ENCODE measurements around the gene FRYL. TPM values are rescaled to one million over a fixed set of nuclear protein-coding genes. Genes with fewer than 3 reads are reported as not detected.

Gene FRYL
- total and polyA plus RNA-seq, 2 donors (not counting 1 experiment from before 2014, with no cell fraction given): 20.3 to 61.4 TPM

GRCh38 chr4:48756689-48757220 lies 23.3 kb downstream of the FRYL start:
- peak in 1 of 2 donors; percentile 44 for DNase-seq (ENCODE audit: low read depth in 2 of 2)
- Histone ChIP-seq H3K27ac (ENCODE audit: insufficient read depth, low read length) (no peak overlapping the region), H3K79me2 (ENCODE audit: control insufficient read depth, insufficient read depth, low read length) (peaks cover 18% of the 10 kb centered on the region), H4K20me1 (ENCODE audit: control insufficient read depth, extremely low read depth, insufficient read depth, low read length) (no peaks in the 10 kb centered on the region), H3K9me3 (ENCODE audit: control insufficient read depth, insufficient read depth, low read depth, low read length) (no peaks in the 10 kb centered on the region), H3K36me3 (ENCODE audit: control insufficient read depth, insufficient read depth, low read length) (no peaks in the 10 kb centered on the region), H3K4me3 (replicated peaks in 1 of 4; ENCODE audit: control extremely low read depth in 1 of 4, insufficient read depth in 1 of 4, low read depth in 3 of 4, low read length in 4 of 4) (no peak overlapping the region), H3K4me2 (ENCODE audit: extremely low read depth, insufficient read depth, low read length) (no peak overlapping the region), H3K4me1 (ENCODE audit: control insufficient read depth, extremely low read depth, insufficient read depth, low read length) (no peaks in the 10 kb centered on the region), H3K9ac (ENCODE audit: insufficient read depth, low read length) (no peak overlapping the region), H3K27me3 (ENCODE audit: control insufficient read depth, insufficient read depth, low read length) (no peaks in the 10 kb centered on the region), H2AFZ (ENCODE audit: low read length) (no peak overlapping the region)
- no peak for TF ChIP-seq EZH2 (IDR thresholded peaks at IDR 0.05; ENCODE audit: low read length, missing control alignments)
- no peak for TF ChIP-seq CTCF (conservative IDR thresholded peaks at IDR 0.05 in 1 of 2, IDR thresholded peaks at IDR 0.05 in 1 of 2; ENCODE audit: low read depth in 1 of 2, low read length in 2 of 2)

- TF ChIP-seq CTCF (conservative IDR thresholded peaks at IDR 0.05 in 1 of 2, IDR thresholded peaks at IDR 0.05 in 1 of 2; ENCODE audit: low read depth in 1 of 2, low read length in 2 of 2) (no peak), EZH2 (IDR thresholded peaks at IDR 0.05; ENCODE audit: low read length, missing control alignments) (no peak)
- Histone ChIP-seq H4K20me1 (ENCODE audit: control insufficient read depth, extremely low read depth, insufficient read depth, low read length) (no peaks in the 10 kb centered on the region), H3K79me2 (ENCODE audit: control insufficient read depth, insufficient read depth, low read length) (peaks cover 19% of the 10 kb centered on the region), H3K4me3 (replicated peaks in 1 of 4; ENCODE audit: control extremely low read depth in 1 of 4, insufficient read depth in 1 of 4, low read depth in 3 of 4, low read length in 4 of 4) (no peak overlapping the region), H3K4me2 (ENCODE audit: extremely low read depth, insufficient read depth, low read length) (no peak overlapping the region), H3K27ac (ENCODE audit: insufficient read depth, low read length) (no peak overlapping the region), H3K9me3 (ENCODE audit: control insufficient read depth, insufficient read depth, low read depth, low read length) (no peaks in the 10 kb centered on the region), H3K9ac (ENCODE audit: insufficient read depth, low read length) (no peak overlapping the region), H3K27me3 (ENCODE audit: control insufficient read depth, insufficient read depth, low read length) (no peaks in the 10 kb centered on the region), H2AFZ (ENCODE audit: low read length) (no peak overlapping the region), H3K4me1 (ENCODE audit: control insufficient read depth, extremely low read depth, insufficient read depth, low read length) (no peaks in the 10 kb centered on the region), H3K36me3 (ENCODE audit: control insufficient read depth, insufficient read depth, low read length) (no peaks in the 10 kb centered on the region)
- DNase-seq (ENCODE audit: low read depth in 2 of 2): no peak
These were observed 24.8 kb downstream of the FRYL start for GRCh38 chr4:48755281-48755680.

- no peak overlapping the region for H3K4me3 ChIP-seq (replicated peaks in 1 of 4; ENCODE audit: control extremely low read depth in 1 of 4, insufficient read depth in 1 of 4, low read depth in 3 of 4, low read length in 4 of 4)
- H3K36me3 ChIP-seq (ENCODE audit: control insufficient read depth, insufficient read depth, low read length): no peaks in the 10 kb centered on the region
- H3K9me3 ChIP-seq (ENCODE audit: control insufficient read depth, insufficient read depth, low read depth, low read length): no peaks in the 10 kb centered on the region
- H3K9ac ChIP-seq (ENCODE audit: insufficient read depth, low read length): no peak overlapping the region
- no peak for DNase-seq (ENCODE audit: low read depth in 2 of 2)
- H3K27ac ChIP-seq (ENCODE audit: insufficient read depth, low read length): no peak overlapping the region
- H2AFZ ChIP-seq (ENCODE audit: low read length): no peak overlapping the region
- no peaks in the 10 kb centered on the region for H4K20me1 ChIP-seq (ENCODE audit: control insufficient read depth, extremely low read depth, insufficient read depth, low read length)
- no peak overlapping the region for H3K4me2 ChIP-seq (ENCODE audit: extremely low read depth, insufficient read depth, low read length)
- TF ChIP-seq CTCF (conservative IDR thresholded peaks at IDR 0.05 in 1 of 2, IDR thresholded peaks at IDR 0.05 in 1 of 2; ENCODE audit: low read depth in 1 of 2, low read length in 2 of 2) (no peak), EZH2 (IDR thresholded peaks at IDR 0.05; ENCODE audit: low read length, missing control alignments) (no peak)
- H3K4me1 ChIP-seq (ENCODE audit: control insufficient read depth, extremely low read depth, insufficient read depth, low read length): no peaks in the 10 kb centered on the region
- no peaks in the 10 kb centered on the region for H3K27me3 ChIP-seq (ENCODE audit: control insufficient read depth, insufficient read depth, low read length)
- H3K79me2 ChIP-seq (ENCODE audit: control insufficient read depth, insufficient read depth, low read length): peaks cover 27% of the 10 kb centered on the region
These were observed 26.9 kb downstream of the FRYL start for GRCh38 chr4:48753159-48753558.

Measured in fibroblast of lung (primary cell).